Measurements from ENCODE around the gene KRT82. TPM values are rescaled to one million over a fixed set of nuclear protein-coding genes. Genes with fewer than 3 reads are reported as not detected.

Gene KRT82
- polyA plus RNA-seq, 1 of the 3 experiments (the other 2 are of a cell fraction), result not detected

GRCh38 chr12:52400906-52401305 is 5.2 kb downstream of the KRT82 start:
- no peak overlapping the region for H2AFZ ChIP-seq (ENCODE audit: low read depth)
- WGBS (ENCODE audit: low lambda C conversion rate), result 61% methylated on average over 9 of the region's 9 CpGs
- H4K20me1 ChIP-seq (ENCODE audit: insufficient read depth), result no peaks in the 10 kb centered on the region
- H3K4me3 ChIP-seq (ENCODE audit: low read depth in 2 of 2, low read length in 1 of 2), result no peak overlapping the region
- no peaks in the 10 kb centered on the region for H3K36me3 ChIP-seq (replicated peaks in 1 of 2; ENCODE audit: control insufficient read depth in 1 of 2, insufficient read depth in 2 of 2, low read length in 1 of 2)
- no peak for DNase-seq
- ChIA-PET POLR2A (no interaction called here), CTCF (interaction anchor here (0.9 to 1.6 kb wide), 2 partner anchors 11 to 29 kb away, joined by 3 to 4 read pairs; no protein-coding TSS in a partner anchor)
- no peaks in the 10 kb centered on the region for H3K9me3 ChIP-seq
- peaks cover 43% of the 10 kb centered on the region; the same call in 1 of the 2 replicates for H3K27me3 ChIP-seq (ENCODE audit: insufficient read depth)
- H3K9me2 ChIP-seq, result no peaks in the 10 kb centered on the region
- TF ChIP-seq POLR2AphosphoS5 (IDR thresholded peaks at IDR 0.05; ENCODE audit: low read depth, low read length) (no peak), RCOR1 (IDR thresholded peaks at IDR 0.05; ENCODE audit: low read length) (no peak), PBX3 (IDR thresholded peaks at IDR 0.05) (no peak), TEAD4 (IDR thresholded peaks at IDR 0.05; ENCODE audit: borderline replicate concordance, insufficient read depth) (no peak), NRF1 (IDR thresholded peaks at IDR 0.05; ENCODE audit: low read depth, low read length) (no peak), TAF1 (IDR thresholded peaks at IDR 0.05; ENCODE audit: borderline replicate concordance, low read depth, low read length) (no peak), EZH2phosphoT487 (IDR thresholded peaks at IDR 0.05; ENCODE audit: borderline replicate concordance, low read depth) (no peak)
- no peaks in the 10 kb centered on the region for H3K4me1 ChIP-seq (ENCODE audit: control insufficient read depth in 1 of 2, insufficient read depth in 2 of 2, low read depth in 1 of 2, low read length in 1 of 2)
- H3K9ac ChIP-seq, result no peak overlapping the region
- no peak overlapping the region for H3K27ac ChIP-seq (ENCODE audit: low read depth in 2 of 2, low read length in 1 of 2)
- no peaks in the 10 kb centered on the region for H3F3A ChIP-seq (replicated peaks; ENCODE audit: insufficient read depth)
- no peaks in the 10 kb centered on the region for H3K79me2 ChIP-seq (ENCODE audit: insufficient read depth)
- no peak overlapping the region for H3K4me2 ChIP-seq

- H4K20me1 ChIP-seq (ENCODE audit: insufficient read depth), result no peaks in the 10 kb centered on the region
- no peak overlapping the region for H3K4me3 ChIP-seq (ENCODE audit: low read depth in 2 of 2, low read length in 1 of 2)
- CTCF ChIA-PET, result interaction anchor here (1.0 to 1.1 kb wide), 2 partner anchors 19 to 485 kb away, joined by 3 to 4 read pairs; no protein-coding TSS in a partner anchor
- WGBS (ENCODE audit: low lambda C conversion rate), result 70% methylated on average over 11 of the region's 16 CpGs
- TF ChIP-seq MXI1 (IDR thresholded peaks at IDR 0.05; ENCODE audit: low read depth, low read length) (no peak), TEAD4 (IDR thresholded peaks at IDR 0.05; ENCODE audit: borderline replicate concordance, insufficient read depth) (no peak), MAX (IDR thresholded peaks at IDR 0.05; ENCODE audit: low read depth) (no peak), SIN3A (IDR thresholded peaks at IDR 0.05; ENCODE audit: borderline replicate concordance, low read depth, low read length) (no peak), YY1 (IDR thresholded peaks at IDR 0.05; ENCODE audit: low read depth) (no peak)
- TF ChIP-seq, protein P1, sequence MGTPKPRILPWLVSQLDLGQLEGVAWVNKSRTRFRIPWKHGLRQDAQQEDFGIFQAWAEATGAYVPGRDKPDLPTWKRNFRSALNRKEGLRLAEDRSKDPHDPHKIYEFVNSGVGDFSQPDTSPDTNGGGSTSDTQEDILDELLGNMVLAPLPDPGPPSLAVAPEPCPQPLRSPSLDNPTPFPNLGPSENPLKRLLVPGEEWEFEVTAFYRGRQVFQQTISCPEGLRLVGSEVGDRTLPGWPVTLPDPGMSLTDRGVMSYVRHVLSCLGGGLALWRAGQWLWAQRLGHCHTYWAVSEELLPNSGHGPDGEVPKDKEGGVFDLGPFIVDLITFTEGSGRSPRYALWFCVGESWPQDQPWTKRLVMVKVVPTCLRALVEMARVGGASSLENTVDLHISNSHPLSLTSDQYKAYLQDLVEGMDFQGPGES (IDR thresholded peaks at IDR 0.05; ENCODE audit: low read depth, low read length), result no peak
- H3K9me3 ChIP-seq, result no peaks in the 10 kb centered on the region
- peaks cover 35% of the 10 kb centered on the region; the same call in 1 of the 2 replicates for H3K27me3 ChIP-seq (ENCODE audit: insufficient read depth)
- no peak overlapping the region for H3K27ac ChIP-seq (ENCODE audit: low read depth in 2 of 2, low read length in 1 of 2)
- H2AFZ ChIP-seq (ENCODE audit: low read depth), result no peak overlapping the region
- no peaks in the 10 kb centered on the region for H3K4me1 ChIP-seq (ENCODE audit: control insufficient read depth in 1 of 2, insufficient read depth in 2 of 2, low read depth in 1 of 2, low read length in 1 of 2)
- H3K36me3 ChIP-seq (replicated peaks in 1 of 2; ENCODE audit: control insufficient read depth in 1 of 2, insufficient read depth in 2 of 2, low read length in 1 of 2), result no peaks in the 10 kb centered on the region
- no peak overlapping the region for H3K4me2 ChIP-seq
- H3K79me2 ChIP-seq (ENCODE audit: insufficient read depth), result no peaks in the 10 kb centered on the region
- no peaks in the 10 kb centered on the region for H3K9me2 ChIP-seq
- POLR2A ChIA-PET, result no interaction called here
- no peak overlapping the region for H3K9ac ChIP-seq
- no peaks in the 10 kb centered on the region for H3F3A ChIP-seq (replicated peaks; ENCODE audit: insufficient read depth)
- no peak for DNase-seq
Measured at GRCh38 chr12:52399756-52400155, 6.4 kb downstream of the KRT82 start.

Data from SK-N-SH (cell line).